ENCODE measurements around the gene CCNT2.

DNA sequence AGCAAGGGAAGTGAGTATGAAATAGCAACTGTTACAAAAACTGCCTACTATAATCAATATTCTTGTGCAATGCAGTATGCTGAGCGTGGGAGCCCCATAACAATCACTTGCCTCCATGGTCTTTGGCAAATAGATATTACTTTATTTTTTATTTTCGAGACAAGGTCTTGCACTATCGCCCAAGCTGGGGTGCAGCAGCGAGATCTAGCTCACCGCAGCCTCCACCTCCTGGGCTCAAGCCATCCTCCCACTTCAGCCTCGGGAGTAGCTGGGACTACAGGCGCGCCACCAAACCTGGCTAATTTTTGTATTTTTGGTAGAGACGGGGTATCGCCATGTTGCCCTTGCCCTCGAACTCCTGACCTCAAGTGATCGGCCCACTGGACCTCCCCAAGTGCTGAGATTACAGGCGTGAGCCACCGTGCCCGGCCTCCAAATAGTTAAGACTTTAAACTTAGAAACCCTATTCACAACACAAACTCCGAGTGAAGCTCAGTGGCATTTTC, 1.2 kb upstream of the CCNT2 start:
- TF ChIP-seq POLR2AphosphoS5 (IDR thresholded peaks at IDR 0.05; ENCODE audit: low read depth, low read length), result no peak
- TF ChIP-seq FOXP2 (optimal IDR thresholded peaks at IDR 0.05; ENCODE audit: borderline replicate concordance, extremely low read depth, extremely low read length, insufficient read depth), result no peak
- TF ChIP-seq SIN3A (IDR thresholded peaks at IDR 0.05; ENCODE audit: borderline replicate concordance, insufficient read depth, low read length), result no peak
- no peak for TF ChIP-seq REST (IDR thresholded peaks at IDR 0.05; ENCODE audit: insufficient read depth in 1 of 2, low read depth in 2 of 2, low read length in 2 of 2)

Data from PFSK-1 (cell line).